GM18870 (cell line): ENCODE data around the gene LY9.

ENCODE experiments used
- ATAC-seq: cut with Tn5 transposase; IDR thresholded peaks from one replicate; pipeline ENCODE4 v1.9.1; 2021; ENCODE audit warnings: moderate library complexity; ENCODE audit not compliant: unreplicated experiment

The LY9 gene, protein sequence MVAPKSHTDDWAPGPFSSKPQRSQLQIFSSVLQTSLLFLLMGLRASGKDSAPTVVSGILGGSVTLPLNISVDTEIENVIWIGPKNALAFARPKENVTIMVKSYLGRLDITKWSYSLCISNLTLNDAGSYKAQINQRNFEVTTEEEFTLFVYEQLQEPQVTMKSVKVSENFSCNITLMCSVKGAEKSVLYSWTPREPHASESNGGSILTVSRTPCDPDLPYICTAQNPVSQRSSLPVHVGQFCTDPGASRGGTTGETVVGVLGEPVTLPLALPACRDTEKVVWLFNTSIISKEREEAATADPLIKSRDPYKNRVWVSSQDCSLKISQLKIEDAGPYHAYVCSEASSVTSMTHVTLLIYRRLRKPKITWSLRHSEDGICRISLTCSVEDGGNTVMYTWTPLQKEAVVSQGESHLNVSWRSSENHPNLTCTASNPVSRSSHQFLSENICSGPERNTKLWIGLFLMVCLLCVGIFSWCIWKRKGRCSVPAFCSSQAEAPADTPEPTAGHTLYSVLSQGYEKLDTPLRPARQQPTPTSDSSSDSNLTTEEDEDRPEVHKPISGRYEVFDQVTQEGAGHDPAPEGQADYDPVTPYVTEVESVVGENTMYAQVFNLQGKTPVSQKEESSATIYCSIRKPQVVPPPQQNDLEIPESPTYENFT

DNA sequence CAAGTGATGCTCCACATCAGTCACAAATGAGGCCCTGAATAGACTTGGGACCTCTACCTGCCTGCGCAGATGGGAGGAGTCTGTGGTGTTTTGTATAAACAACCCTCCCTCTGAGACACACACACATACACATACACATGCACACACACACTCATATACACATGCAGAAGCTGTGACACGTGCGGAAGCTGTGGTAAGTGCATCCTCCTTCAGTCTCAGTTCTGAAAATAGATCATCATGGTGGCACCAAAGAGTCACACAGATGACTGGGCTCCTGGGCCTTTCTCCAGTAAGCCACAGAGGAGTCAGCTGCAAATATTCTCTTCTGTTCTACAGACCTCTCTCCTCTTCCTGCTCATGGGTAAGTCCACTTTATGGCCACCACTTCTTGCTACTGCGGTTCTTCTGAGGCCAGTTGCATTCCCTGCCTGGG is at the start of gene LY9:
TSS of gene LY9 (plus strand) at position 224 of the 433 bp plus-strand sequence. CDS start at position 238, 14 bp downstream.
- ATAC-seq, result peak; percentile 79

- no peak for ATAC-seq
These were observed 49.0 kb upstream of the LY9 start for GRCh38 chr1:160746836-160747500.

GRCh38 chr1:160747717-160748116 is 48.3 kb upstream of the LY9 start:
- ATAC-seq, result no peak

- ATAC-seq, result no peak
These were observed 47.6 kb upstream of the LY9 start for GRCh38 chr1:160748181-160748877.

GRCh38 chr1:160748878-160749269 is 47.1 kb upstream of the LY9 start:
- ATAC-seq, result no peak

DNA sequence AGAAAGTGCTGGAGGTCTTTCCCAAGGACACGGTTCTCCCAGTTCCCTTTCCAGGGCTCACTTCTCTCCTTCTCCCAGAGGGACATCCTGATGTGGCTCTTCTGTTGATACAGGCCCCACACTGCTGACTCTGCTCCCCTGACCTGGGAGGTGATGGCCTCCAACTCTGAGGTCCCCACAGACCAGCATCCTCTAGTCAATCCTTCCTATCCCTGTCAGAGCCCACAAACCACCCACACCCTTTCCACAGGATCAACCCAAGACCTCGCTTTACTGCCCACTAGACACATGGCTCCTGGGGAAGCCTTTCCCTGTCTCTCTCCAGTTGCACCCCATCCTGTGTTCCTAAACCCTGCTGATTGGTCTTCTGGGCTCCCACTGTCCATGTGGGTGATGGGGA is 45.4 kb upstream of the LY9 start:
- no peak for ATAC-seq

- ATAC-seq, result no peak
These were observed 43.6 kb upstream of the LY9 start for GRCh38 chr1:160752406-160752805.

- no peak for ATAC-seq
These were observed 43.0 kb upstream of the LY9 start for GRCh38 chr1:160752924-160753323.

GRCh38 chr1:160753594-160753993 is 42.4 kb upstream of the LY9 start:
- no peak for ATAC-seq

DNA sequence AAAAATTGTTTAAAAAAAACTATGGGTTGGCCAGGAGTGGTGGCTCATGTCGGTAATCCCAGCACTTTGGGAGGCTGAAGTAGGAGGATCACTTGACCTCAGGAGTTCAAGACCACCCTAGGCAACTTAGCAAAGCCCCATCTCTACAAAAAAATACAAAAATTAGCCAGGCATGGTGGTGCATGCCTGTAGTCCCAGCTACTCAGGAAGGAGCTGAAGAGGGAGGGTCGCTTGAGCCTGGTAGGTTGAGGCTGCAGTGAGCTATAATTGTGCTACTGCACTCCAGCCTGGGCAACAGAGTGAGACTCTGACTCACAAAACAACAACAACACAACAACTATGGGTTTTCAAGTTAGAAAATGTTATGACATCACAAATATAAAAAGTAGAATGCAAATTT is 40.5 kb upstream of the LY9 start:
- no peak for ATAC-seq

GRCh38 chr1:160755911-160756848 is 39.8 kb upstream of the LY9 start:
- ATAC-seq, result no peak

DNA sequence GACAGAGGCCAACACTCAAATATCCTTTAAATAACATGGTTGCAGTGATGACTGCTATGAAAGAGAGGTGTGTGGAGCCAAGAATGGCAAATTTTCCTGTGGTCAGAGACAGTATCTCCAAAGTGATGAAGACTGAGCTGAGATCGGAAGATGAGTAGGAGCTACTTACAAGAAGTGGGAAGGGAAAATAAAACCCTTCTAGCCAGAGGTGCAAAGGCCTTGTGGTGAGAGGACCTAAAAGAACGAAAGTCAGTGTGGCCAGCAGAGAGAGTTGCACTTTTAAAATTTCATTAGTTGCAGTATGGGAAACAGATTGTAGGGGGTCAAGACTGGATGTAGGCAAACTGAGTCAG is 39.1 kb upstream of the LY9 start:
- no peak for ATAC-seq

DNA sequence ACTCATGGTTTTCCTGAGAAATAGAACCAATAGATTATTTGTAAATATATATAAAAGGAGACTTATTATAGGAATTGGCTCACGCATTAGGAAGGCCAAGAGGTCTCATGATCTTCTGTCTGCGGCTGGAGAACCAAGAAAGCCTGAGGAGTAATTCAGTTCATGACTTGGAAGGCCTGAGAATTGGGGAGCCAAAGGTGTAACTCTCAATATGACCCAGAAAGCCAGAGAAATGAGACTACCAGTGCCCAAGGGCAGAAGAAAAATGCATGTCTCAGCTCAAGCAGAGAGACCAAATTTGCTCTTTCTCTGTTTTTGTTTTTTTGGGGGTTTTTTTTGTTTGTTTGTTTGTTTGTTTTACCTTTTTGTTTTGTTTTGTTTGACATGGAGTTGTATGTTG is 37.5 kb upstream of the LY9 start:
- ATAC-seq, result no peak

DNA sequence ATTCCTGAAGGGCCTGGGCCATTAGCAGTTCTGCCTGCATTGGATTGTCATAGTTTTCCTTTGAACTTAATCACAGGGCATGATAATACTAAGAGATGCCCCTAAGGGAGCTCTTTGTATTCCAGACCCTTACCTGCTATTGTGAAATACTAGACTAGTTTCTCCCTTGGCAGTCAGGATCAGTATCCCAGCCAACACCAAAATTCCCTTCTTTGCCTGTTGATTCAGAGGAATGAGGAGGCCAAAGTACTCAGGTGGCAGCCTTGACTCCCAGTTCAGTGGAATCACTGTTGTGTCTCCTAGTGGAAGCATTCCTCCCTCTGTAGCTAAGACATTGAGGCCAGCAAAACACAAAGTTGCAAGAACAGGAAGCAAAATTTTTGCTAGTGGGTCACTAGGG is 36.2 kb upstream of the LY9 start:
- ATAC-seq, result no peak

GRCh38 chr1:160761046-160761445 is 34.9 kb upstream of the LY9 start:
- ATAC-seq, result no peak

DNA sequence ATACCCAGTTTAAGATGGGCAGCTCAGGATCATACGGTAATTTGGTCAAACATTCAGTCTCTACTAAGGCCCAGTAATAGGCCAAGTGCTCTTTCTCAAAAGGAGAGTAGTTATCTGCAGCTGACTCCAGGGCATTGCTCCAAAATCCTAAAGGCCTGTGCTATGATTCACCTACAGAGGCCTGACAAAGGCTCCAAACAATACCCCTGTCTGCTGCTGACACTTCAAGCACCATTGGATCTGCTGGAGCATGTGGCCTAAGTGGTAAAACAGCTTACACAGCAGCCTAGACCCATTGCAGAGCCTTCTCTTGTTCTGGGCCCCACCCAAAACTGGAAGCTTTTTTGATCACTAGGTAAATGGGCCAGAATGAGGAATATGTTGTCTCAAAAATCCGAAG is 34.1 kb upstream of the LY9 start:
- ATAC-seq, result no peak

GRCh38 chr1:160763993-160764392 is 32.0 kb upstream of the LY9 start:
- no peak for ATAC-seq

DNA sequence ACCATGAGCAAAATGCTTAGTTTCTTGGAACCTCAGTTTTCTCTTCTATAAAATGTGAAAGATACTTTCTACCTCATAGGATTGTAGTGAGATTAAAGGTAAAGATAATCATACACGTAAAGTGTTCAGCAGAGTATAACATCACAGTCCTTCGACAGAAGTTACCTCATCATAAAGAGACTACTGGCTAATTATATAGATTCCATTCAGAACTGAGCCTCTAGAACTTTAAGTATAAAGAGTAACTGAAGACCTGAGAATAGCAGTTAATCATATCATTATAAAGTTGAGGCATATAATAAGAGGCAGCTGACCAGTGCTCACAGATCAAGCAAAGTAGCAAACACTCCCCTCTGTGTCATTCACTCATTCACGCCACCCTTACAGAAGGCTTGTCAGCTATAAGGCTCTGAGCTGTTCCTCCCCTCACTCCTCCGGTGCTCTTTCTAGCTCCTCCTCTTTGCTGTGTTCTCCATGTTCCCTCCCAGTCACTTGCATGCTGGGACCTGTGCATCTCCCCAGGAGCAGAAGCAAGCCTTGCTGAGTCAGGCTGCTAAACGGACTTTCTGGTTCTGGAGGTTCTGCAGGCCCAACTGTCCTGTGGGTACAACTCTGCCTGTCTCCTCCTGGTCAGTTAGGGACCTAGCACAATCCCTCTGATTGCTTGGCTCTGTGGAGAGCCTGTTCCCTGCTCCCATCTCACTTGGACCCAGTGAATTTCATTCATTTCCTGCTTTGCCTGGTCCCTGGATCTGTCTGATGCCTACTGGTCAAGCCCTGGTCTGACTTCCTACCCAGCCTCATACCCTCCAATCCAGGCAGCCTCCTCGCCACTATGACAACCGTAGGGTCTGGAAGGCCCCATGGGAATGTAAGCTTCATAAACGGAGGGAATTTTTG is 28.3 kb upstream of the LY9 start:
- peak; percentile 28 for ATAC-seq

GRCh38 chr1:160768295-160768657 is 27.7 kb upstream of the LY9 start:
- peak; percentile 77 for ATAC-seq
